GM19025 (cell line): ENCODE data around the gene C6orf62.
A peak's percentile ranks its signal among the peaks of the same experiment; 100 is the strongest.
"Not testable (repeated sequence)": the region's sequence is repeated elsewhere in the genome, so short reads cannot be mapped to it uniquely, and the experiment has no call there.

Experiments
- ATAC-seq: cut with Tn5 transposase; IDR thresholded peaks from one replicate; pipeline ENCODE4 v1.9.1; 2021; ENCODE audit warnings: mild to moderate bottlenecking, low read depth, moderate library complexity; ENCODE audit not compliant: unreplicated experiment

The C6orf62 gene

GRCh38 chr6:24668997-24669361, 50.0 kb downstream of the C6orf62 start:
- ATAC-seq: no peak

DNA sequence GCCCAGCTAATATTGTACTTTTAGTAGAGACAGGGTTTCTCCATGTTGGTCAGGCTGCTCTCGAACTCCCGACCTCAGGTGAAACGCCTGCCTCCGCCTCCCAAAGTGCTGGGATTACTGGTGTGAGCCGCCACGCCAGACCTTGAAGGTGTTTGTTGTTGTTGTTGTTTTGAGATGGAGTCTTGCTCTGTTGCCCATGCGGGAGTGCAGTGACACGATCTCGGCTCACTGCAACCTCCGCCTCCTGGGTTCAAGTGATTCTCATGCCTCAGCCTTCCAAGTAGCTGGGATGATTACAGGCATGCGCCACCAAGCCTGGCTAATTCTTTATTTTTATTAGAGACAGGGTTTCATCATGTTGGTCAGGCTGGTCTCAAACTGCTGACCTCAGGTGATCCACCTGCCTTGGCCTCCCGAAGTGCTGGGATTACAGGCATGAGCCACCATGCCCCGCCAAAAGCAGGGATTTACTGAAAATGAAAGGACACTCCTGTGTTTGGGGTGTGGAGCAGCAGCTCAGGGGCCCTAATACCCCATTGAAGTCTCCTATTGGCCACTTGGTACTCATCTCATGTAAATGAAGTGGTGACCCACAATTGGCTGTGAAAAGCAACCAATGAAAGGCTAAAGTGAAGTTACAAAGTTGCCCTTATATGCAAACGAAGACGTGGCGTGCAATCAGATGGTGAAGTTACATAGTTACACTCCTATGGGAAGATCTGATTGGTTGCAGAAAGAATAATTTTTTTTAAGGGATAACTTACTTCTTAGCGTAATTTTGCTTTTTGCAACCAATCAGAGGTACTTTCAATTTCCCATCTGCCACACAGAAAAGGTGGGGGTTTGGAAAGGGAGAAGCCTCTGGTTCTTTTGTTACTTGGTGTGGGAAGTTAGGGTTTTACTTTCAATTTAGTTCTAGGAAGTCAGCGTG, 50.6 kb downstream of the C6orf62 start:
- not testable (repeated sequence) for ATAC-seq

GRCh38 chr6:24667378-24667803, 51.6 kb downstream of the C6orf62 start:
- no peak for ATAC-seq

DNA sequence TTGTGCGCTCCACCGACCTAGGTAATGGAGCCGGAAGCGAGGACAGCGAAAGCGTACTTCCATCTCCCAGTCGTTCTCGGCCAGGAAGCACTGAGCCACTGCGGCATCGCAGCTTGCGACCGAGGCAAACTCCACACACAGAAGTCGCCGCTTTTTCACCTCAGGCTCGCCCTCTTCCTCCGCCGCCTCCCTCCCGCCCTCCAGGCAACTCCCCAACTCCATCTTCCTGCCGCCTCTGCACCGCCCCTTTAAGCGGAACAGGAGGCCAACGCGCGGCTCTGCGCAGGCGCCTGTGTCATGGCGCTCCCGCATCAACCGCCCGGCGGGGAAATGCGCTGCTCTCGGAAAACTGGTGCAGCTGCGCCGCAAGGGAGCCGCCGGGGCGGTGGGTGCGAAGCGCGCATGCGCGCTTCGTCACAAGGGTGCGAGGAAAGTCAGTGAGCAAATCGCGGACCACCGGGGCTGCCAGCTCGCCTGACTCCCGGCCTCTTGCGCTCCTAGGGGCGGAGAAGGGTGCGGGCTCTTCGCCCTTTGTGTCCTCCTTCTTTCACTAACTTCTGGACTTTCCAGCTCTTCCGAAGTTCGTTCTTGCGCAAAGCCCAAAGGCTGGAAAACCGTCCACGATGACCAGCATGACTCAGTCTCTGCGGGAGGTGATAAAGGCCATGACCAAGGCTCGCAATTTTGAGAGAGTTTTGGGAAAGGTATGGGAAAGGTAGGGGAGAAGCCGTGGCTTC, 52.1 kb downstream of the C6orf62 start, which contains the start of the genes ACOT13 and TDP2:
TSS of gene ACOT13 (plus strand) at position 437 of the 737 bp plus-strand sequence. CDS start at position 624, 187 bp downstream.
TSS of gene TDP2 (minus strand) at position 259 of the 737 bp plus-strand sequence. CDS start at position 222, 37 bp downstream.
- ATAC-seq: peak; percentile 96

GRCh38 chr6:24666097-24666640, 52.8 kb downstream of the C6orf62 start:
- ATAC-seq: peak; percentile 25

- ATAC-seq: no peak
These were observed 54.6 kb downstream of the C6orf62 start for GRCh38 chr6:24664046-24664987.

- no peak for ATAC-seq
These were observed 55.8 kb downstream of the C6orf62 start for GRCh38 chr6:24663189-24663588.

GRCh38 chr6:24662236-24662635, 56.7 kb downstream of the C6orf62 start:
- ATAC-seq: no peak

DNA sequence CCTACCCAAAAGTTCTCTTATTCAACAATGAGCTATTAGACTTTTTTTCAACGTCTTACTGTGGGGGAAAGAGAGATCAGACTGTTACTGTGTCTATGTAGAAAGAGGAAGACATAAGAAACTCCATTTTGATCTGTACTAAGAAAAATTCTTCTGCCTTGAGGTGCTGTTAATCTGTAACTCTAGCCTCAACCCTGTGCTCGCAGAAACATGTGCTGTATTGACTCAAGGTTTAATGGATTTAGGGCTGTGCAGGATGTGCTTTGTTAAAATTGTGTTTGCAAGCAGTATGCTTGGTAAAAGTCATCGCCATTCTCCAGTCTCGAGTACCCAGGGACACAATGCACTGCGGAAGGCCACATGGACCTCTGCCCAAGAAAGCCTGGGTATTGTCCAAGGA, 57.2 kb downstream of the C6orf62 start:
- ATAC-seq: not testable (repeated sequence)

GRCh38 chr6:24660105-24660504, 58.8 kb downstream of the C6orf62 start:
- ATAC-seq: no peak

GRCh38 chr6:24659561-24659960, 59.4 kb downstream of the C6orf62 start:
- ATAC-seq: no peak

DNA sequence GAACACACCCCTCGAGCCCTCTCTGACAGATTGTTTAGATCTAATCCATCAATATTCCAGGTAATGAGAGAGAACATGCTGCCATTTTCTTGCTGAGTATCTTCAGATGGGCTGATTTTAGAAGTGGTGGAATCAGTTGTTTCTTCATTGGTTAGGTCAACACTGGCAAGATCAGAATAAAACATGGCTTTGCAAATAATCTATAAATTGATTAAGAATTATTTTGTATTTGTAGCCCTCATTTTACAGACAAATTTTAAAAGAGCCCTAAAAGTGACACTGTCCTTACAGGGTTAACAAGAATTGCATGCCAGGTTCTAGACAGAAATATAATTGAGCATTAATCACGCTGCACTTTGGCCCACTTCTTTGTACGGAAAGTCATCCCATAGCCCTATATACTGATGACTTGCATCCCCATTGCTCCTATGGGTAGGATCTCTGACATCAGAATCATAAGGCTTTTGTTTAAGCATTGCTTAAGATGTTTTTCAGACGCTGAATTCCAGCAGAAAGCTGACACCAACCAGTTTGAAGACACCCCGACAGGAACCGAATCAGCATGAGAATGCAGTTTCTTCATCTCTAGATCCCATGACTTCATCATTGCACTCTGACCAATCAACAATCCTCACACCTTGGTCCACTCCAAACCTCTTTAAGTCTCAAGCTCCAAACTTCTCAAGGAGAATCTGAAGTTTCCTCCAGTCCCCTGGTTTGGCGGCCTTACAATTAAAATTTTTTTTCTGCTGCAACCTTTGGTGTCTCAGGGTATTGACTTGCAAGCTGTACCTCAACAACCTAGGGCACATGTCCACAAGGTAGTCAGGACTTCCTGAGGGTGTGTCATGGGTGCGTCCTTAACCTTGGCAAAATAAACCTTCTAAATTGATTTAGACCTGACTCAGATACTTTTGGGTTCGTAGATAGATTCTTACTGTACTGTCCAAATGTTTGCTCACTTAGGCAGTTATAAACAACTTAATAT, 60.1 kb downstream of the C6orf62 start:
- no peak for ATAC-seq

DNA sequence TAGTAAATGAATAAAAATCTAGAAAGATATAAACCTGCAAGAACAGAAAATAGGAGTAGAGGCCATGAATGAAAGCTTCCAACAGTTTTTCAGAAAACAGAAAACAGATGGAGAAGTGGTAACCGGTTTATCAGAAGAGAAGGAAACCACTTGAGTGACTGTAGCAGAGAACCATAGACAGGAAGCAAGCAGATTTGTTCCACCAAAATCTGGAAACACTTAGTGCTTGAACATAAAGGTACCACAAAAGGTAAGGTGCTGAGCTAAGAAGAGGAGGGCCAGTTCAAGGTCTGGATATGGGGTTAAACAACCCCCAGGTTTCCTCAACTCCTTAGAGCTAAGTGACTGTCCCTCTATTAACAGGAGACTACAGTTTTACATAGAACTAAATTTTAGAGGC, 63.7 kb downstream of the C6orf62 start:
- no peak for ATAC-seq
